H9 (cell line): Measurements from ENCODE around the gene BMPR2. TPM values are rescaled to one million over a fixed set of nuclear protein-coding genes. Genes with fewer than 3 reads are reported as not detected.
"Not testable (repeated sequence)": the region's sequence is repeated elsewhere in the genome, so short reads cannot be mapped to it uniquely, and the experiment has no call there.

ENCODE experiments used
- DNase-seq: peaks from one replicate; pipeline ENCODE4 v3.0.0-alpha.2; 2017
- H2AFZ ChIP-seq: one replicate; pipeline ENCODE4 v1.6.1; 2013; ENCODE audit warnings: mild to moderate bottlenecking, low read length, control low read depth, moderate library complexity
- H2AK5ac ChIP-seq: 2 replicates; pipeline ENCODE4 v1.6.1; 2013; ENCODE audit warnings: low read length, control low read depth, mixed read lengths; ENCODE audit not compliant: insufficient read length
- H2BK120ac ChIP-seq: one replicate; pipeline ENCODE4 v1.6.1; 2013; ENCODE audit warnings: low read depth, mild to moderate bottlenecking, low read length, control low read depth, inconsistent platforms; ENCODE audit not compliant: poor library complexity, severe bottlenecking
- H2BK12ac ChIP-seq: 2 replicates; pipeline ENCODE4 v1.6.1; 2013; ENCODE audit warnings: low read length, control low read depth, mixed read lengths, low read depth; ENCODE audit not compliant: insufficient read length
- H2BK15ac ChIP-seq: 2 replicates; pipeline ENCODE4 v1.6.1; 2013; ENCODE audit warnings: low read depth, low read length, control low read depth
- H2BK20ac ChIP-seq: one replicate; pipeline ENCODE4 v1.6.1; 2013; ENCODE audit warnings: low read depth, mild to moderate bottlenecking, low read length, control low read depth, inconsistent platforms; ENCODE audit not compliant: poor library complexity, severe bottlenecking
- H2BK5ac ChIP-seq: 2 replicates; pipeline ENCODE4 v1.6.1; 2013; ENCODE audit warnings: low read length, control low read depth, mixed read lengths; ENCODE audit not compliant: insufficient read length
- H3K14ac ChIP-seq: 2 replicates; pipeline ENCODE4 v1.6.1; 2013; ENCODE audit warnings: low read length, control low read depth; ENCODE audit not compliant: insufficient read depth
- H3K18ac ChIP-seq: 2 replicates; pipeline ENCODE4 v1.6.1; 2013; ENCODE audit warnings: low read depth, mild to moderate bottlenecking, mixed read lengths, low read length, control low read depth; ENCODE audit not compliant: insufficient read length
- H3K23ac ChIP-seq: 2 replicates; pipeline ENCODE4 v1.6.1; 2013; ENCODE audit warnings: low read length, control low read depth, mixed read lengths, low read depth; ENCODE audit not compliant: insufficient read length
- H3K23me2 ChIP-seq: 2 replicates; pipeline ENCODE4 v1.6.1; 2013; ENCODE audit warnings: low read depth, mild to moderate bottlenecking, mixed read lengths, low read length, control low read depth; ENCODE audit not compliant: insufficient read length, poor library complexity, severe bottlenecking
- H3K27ac ChIP-seq: 2 replicates; pipeline ENCODE4 v1.5.1; 2013; ENCODE audit warnings: low read length, control low read depth, mixed read lengths, low read depth; ENCODE audit not compliant: insufficient read length
- H3K27me3 ChIP-seq: 2 replicates; pipeline ENCODE4 v1.6.1; 2013; ENCODE audit warnings: low read length, control low read depth, inconsistent platforms; ENCODE audit not compliant: insufficient read depth
- H3K4ac ChIP-seq: 2 replicates; pipeline ENCODE4 v1.6.1; 2013; ENCODE audit warnings: low read depth, mild to moderate bottlenecking, control low read depth, inconsistent platforms, low read length, moderate library complexity
- H3K4me1 ChIP-seq: 2 replicates; pipeline ENCODE4 v1.6.1; 2013; ENCODE audit warnings: low read length, control low read depth, inconsistent platforms; ENCODE audit not compliant: insufficient read depth
- H3K4me2 ChIP-seq: 2 replicates; pipeline ENCODE4 v1.6.1; 2013; ENCODE audit warnings: low read length, control low read depth, mixed read lengths; ENCODE audit not compliant: insufficient read length, insufficient read depth
- H3K56ac ChIP-seq: 2 replicates; pipeline ENCODE4 v1.6.1; 2013; ENCODE audit warnings: low read depth, mild to moderate bottlenecking, mixed read lengths, low read length, control low read depth; ENCODE audit not compliant: insufficient read length
- H3K79me1 ChIP-seq: 2 replicates; pipeline ENCODE4 v1.6.1; 2013; ENCODE audit warnings: low read depth, mild to moderate bottlenecking, moderate library complexity, low read length, control low read depth, inconsistent platforms; ENCODE audit not compliant: insufficient read depth, poor library complexity, severe bottlenecking
- H3K79me2 ChIP-seq: 2 replicates; pipeline ENCODE4 v1.6.1; 2013; ENCODE audit warnings: low read length, control low read depth, inconsistent platforms; ENCODE audit not compliant: insufficient read depth
- H3K9ac ChIP-seq: 2 replicates; pipeline ENCODE4 v1.6.1; 2013; ENCODE audit warnings: low read length, control low read depth, mixed read lengths; ENCODE audit not compliant: insufficient read length; ENCODE audit errors: extremely low read depth
- H3K9me3 ChIP-seq: one replicate; pipeline ENCODE4 v1.6.1; 2013; ENCODE audit warnings: low read depth, low read length, inconsistent platforms; ENCODE audit not compliant: control insufficient read depth
- H3T11ph ChIP-seq: one replicate; pipeline ENCODE4 v1.6.1; 2013; ENCODE audit warnings: mild to moderate bottlenecking, low read length, control low read depth, inconsistent platforms
- H4K20me1 ChIP-seq: one replicate; pipeline ENCODE4 v1.6.1; 2013; ENCODE audit not compliant: control insufficient read depth, insufficient read length, insufficient read depth
- H4K5ac ChIP-seq: 2 replicates; pipeline ENCODE4 v1.6.1; 2013; ENCODE audit warnings: low read depth, mild to moderate bottlenecking, mixed read lengths, low read length, control low read depth; ENCODE audit not compliant: insufficient read length
- H4K8ac ChIP-seq: replicated peaks from 2 replicates; pipeline ENCODE4 v1.6.1; 2013; ENCODE audit warnings: low read length, control low read depth, mixed read lengths, low read depth; ENCODE audit not compliant: insufficient read length
- H4K91ac ChIP-seq: 2 replicates; pipeline ENCODE4 v1.6.1; 2013; ENCODE audit warnings: low read depth, mild to moderate bottlenecking, moderate library complexity, mixed read lengths, low read length, control low read depth; ENCODE audit not compliant: insufficient read length
- H3K27ac Mint-ChIP-seq, 3 experiments: 2 replicates in 2 of 3; 3 replicates in 1 of 3; pipeline ENCODE4 v1.8.0; 2020 to 2021; ENCODE audit warnings: mixed read lengths in 3 of 3, mild to moderate bottlenecking in 1 of 3, moderate library complexity in 1 of 3
- H3K27me3 Mint-ChIP-seq: 2 replicates; pipeline ENCODE4 v1.8.0; 2021; ENCODE audit warnings: low read depth, mild to moderate bottlenecking, moderate library complexity, mixed read lengths
- H3K36me3 Mint-ChIP-seq, 3 experiments: 2 replicates in 2 of 3; 3 replicates in 1 of 3; pipeline ENCODE4 v1.8.0; 2020 to 2021; ENCODE audit warnings: low read depth in 3 of 3, mixed read lengths in 3 of 3; ENCODE audit not compliant: insufficient read depth in 1 of 3
- H3K4me1 Mint-ChIP-seq, 2 experiments: 2 replicates each; pipeline ENCODE4 v1.8.0; 2020; ENCODE audit warnings: mixed read lengths in 2 of 2
- H3K4me3 Mint-ChIP-seq, 2 experiments: 2 replicates in 1 of 2; 3 replicates in 1 of 2; pipeline ENCODE4 v1.8.0; 2020 to 2021; ENCODE audit warnings: mild to moderate bottlenecking in 2 of 2, mixed read lengths in 2 of 2, moderate library complexity in 1 of 2
- H3K9me3 Mint-ChIP-seq, 2 experiments: 2 replicates in 1 of 2; 3 replicates in 1 of 2; pipeline ENCODE4 v1.8.0; 2020; ENCODE audit warnings: mild to moderate bottlenecking in 2 of 2, mixed read lengths in 2 of 2, moderate library complexity in 1 of 2
- WGBS: extraction: QIAGEN DNeasy Blood & Tissue Kit; methylation state at CpG from one replicate; pipeline ENCODE4 v1.1.7; 2013; ENCODE audit warnings: missing lambda C conversion rate, low lambda C conversion rate, mixed read lengths; ENCODE audit not compliant: insufficient read length; ENCODE audit errors: extremely low coverage; 5-methylcytosine and 5-hydroxymethylcytosine counted together
- total RNA-seq: library from RNA; stranded (reverse); gene quantifications from 2 replicates; pipeline ENCODE4 v1.2.1, GENCODE V29; 2021
- TF ChIP-seq, protein P1 (sequence below): fragments of 200-600 bp; sonication (generic); conservative IDR thresholded peaks from 3 replicates; pipeline ENCODE4 v1.8.0; 2021; ENCODE audit warnings: antibody characterized with exemption, mild to moderate bottlenecking

BMPR2 gene
- total RNA-seq, 1 experiment from 2014 or later, result 17.3 TPM

DNA sequence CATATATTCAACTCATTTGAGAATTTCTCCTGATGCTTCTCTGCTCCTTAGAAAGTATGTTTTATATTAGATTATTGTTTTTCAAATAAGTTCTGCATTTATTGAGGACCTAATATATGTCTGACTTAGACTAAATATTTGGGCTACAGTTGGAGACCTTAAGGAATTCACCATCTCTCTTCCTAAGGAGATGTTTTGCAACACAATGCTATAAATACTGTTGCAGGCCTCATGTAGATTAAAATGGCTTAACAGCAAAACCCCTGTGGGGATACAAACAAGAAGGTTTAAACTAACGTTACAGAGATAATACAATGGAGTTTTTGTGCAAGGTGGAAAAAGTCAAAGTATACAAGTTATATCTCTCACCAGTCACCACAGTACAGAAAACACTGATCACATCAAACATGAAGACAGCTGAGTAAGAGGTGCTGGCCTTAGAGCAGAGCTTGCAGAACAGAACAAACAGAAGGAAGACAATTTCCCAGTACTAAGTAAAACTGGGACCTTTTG lies 20.1 kb upstream of the BMPR2 start:
- Histone ChIP-seq H3K79me2 (no peaks in the 10 kb centered on the region), H3K56ac (no peak overlapping the region), H4K5ac (no peak overlapping the region), H3K18ac (no peak overlapping the region), H3K23me2 (no peaks in the 10 kb centered on the region), H2BK20ac (no peak overlapping the region), H4K91ac (no peak overlapping the region), H3K4me1 (peaks cover 4% of the 10 kb centered on the region; the same call in 1 of the 2 replicates), H4K20me1 (no peaks in the 10 kb centered on the region), H2BK5ac (no peak overlapping the region), H3K27ac (no peak overlapping the region), H3K4ac (no peak overlapping the region), H4K8ac (no peak overlapping the region), H3K27me3 (no peaks in the 10 kb centered on the region), H3K9me3 (no peaks in the 10 kb centered on the region), H3T11ph (no peak overlapping the region), H3K23ac (no peak overlapping the region), H3K79me1 (no peaks in the 10 kb centered on the region), H2AK5ac (no peak overlapping the region), H2BK15ac (no peak overlapping the region), H3K9ac (no peak overlapping the region), H3K4me2 (peak overlapping the region; percentile 24), H2AFZ (no peak overlapping the region), H3K14ac (no peak overlapping the region), H2BK12ac (no peak overlapping the region), H2BK120ac (no peak overlapping the region)
- no peaks in the 10 kb centered on the region for H3K36me3 Mint-ChIP-seq
- H3K9me3 Mint-ChIP-seq, result no peaks in the 10 kb centered on the region; a peak in 1 of 5 replicates
- TF ChIP-seq, protein P1, sequence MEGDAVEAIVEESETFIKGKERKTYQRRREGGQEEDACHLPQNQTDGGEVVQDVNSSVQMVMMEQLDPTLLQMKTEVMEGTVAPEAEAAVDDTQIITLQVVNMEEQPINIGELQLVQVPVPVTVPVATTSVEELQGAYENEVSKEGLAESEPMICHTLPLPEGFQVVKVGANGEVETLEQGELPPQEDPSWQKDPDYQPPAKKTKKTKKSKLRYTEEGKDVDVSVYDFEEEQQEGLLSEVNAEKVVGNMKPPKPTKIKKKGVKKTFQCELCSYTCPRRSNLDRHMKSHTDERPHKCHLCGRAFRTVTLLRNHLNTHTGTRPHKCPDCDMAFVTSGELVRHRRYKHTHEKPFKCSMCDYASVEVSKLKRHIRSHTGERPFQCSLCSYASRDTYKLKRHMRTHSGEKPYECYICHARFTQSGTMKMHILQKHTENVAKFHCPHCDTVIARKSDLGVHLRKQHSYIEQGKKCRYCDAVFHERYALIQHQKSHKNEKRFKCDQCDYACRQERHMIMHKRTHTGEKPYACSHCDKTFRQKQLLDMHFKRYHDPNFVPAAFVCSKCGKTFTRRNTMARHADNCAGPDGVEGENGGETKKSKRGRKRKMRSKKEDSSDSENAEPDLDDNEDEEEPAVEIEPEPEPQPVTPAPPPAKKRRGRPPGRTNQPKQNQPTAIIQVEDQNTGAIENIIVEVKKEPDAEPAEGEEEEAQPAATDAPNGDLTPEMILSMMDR, result no peak
- peaks cover 21 to 24% of the 10 kb centered on the region in 2 experiments for H3K4me1 Mint-ChIP-seq
- H3K4me3 Mint-ChIP-seq, result no peak overlapping the region
- peak overlapping the region in 1 of 3 experiments; percentile 80; a peak in 3 of 7 replicates for H3K27ac Mint-ChIP-seq
- DNase-seq, result no peak
- no CpG with 5 or more reads among the region's 1 CpG for WGBS
- no peaks in the 10 kb centered on the region for H3K27me3 Mint-ChIP-seq

DNA sequence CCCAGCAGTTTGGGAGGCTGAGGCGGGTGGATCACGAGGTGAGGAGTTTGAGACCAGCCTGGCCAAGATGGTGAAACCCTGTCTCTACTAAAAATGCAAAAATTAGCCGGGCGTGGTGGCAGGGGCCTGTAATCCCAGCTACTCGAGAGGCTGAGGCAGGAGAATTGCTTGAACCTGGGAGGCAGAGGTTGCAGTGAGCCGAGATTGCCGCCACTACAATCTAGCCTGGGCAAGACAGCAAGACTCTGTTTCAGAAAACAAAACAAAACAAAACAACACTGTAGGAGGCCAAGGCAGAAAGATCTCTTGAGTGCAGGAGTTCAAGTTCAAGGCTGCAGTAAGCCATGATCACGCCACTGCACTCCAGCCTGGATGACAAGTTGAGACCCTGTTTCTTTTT lies 17.2 kb upstream of the BMPR2 start:
- not testable (repeated sequence) for H2AFZ ChIP-seq, H2BK120ac ChIP-seq, H3K36me3 Mint-ChIP-seq, H3K4me2 ChIP-seq, H3K4ac ChIP-seq, H3K4me3 Mint-ChIP-seq, H2BK20ac ChIP-seq, H3K18ac ChIP-seq, H3K79me1 ChIP-seq, H2AK5ac ChIP-seq, H3K27ac ChIP-seq, H2BK5ac ChIP-seq, H2BK15ac ChIP-seq, H3K79me2 ChIP-seq, H3K56ac ChIP-seq, H3K23me2 ChIP-seq, H3K27me3 Mint-ChIP-seq, H4K5ac ChIP-seq, H3K9me3 ChIP-seq, H3K23ac ChIP-seq, H3K9ac ChIP-seq, DNase-seq, H3K27me3 ChIP-seq, H4K91ac ChIP-seq, H3K9me3 Mint-ChIP-seq, H3T11ph ChIP-seq, H3K14ac ChIP-seq, H2BK12ac ChIP-seq, H3K4me1 ChIP-seq, H4K8ac ChIP-seq, H3K27ac Mint-ChIP-seq, H4K20me1 ChIP-seq
- WGBS, result no CpG with 5 or more reads among the region's 8 CpGs
- peaks cover 25 to 35% of the 10 kb centered on the region in 2 experiments for H3K4me1 Mint-ChIP-seq
